GM19035 (cell line): Measurements from ENCODE around the gene TLCD3A.
"Not testable (repeated sequence)": the region's sequence is repeated elsewhere in the genome, so short reads cannot be mapped to it uniquely, and the experiment has no call there.

Experiments
- ATAC-seq: cut with Tn5 transposase; IDR thresholded peaks from one replicate; pipeline ENCODE4 v1.9.1; 2021; ENCODE audit not compliant: unreplicated experiment

Gene TLCD3A

DNA sequence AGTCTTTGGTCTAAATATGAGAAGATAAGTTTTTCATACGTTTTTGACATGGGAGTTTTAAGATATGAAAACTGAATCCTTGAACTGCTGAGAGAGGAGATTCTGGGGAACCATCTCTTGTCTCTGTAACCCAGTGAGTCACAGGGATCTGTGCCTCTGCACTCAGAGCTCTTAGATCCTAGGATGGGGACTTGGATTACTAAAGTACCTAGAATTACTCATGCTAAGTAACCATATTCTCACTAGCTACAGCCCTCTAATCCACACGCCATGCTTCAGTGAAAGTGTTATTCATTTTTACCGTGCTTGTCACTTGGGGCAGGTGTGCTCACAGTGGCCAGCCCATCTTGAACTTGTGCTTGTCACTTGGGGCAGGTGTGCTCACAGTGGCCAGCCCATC lies 51.7 kb downstream of the TLCD3A start:
- no peak for ATAC-seq

DNA sequence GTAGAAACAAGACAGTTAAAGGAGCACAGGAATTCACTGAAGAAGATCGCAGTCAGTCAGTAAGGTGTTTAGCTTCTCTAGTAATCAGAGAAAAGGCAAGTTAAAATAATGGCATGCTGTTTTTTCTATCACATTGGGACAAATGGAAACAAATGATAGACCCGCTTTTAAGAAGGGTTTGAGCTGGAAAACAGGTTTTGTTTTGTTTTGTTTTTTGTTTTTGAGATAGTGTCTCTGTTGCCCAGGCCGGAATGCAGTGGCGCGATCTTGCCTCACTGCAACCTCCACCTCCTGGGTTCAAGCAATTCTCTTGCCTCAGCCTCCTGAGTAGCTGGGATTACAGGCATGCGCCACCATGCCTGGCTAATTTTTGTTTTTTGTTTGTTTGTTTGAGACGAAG lies 53.5 kb downstream of the TLCD3A start:
- ATAC-seq, result not testable (repeated sequence)

DNA sequence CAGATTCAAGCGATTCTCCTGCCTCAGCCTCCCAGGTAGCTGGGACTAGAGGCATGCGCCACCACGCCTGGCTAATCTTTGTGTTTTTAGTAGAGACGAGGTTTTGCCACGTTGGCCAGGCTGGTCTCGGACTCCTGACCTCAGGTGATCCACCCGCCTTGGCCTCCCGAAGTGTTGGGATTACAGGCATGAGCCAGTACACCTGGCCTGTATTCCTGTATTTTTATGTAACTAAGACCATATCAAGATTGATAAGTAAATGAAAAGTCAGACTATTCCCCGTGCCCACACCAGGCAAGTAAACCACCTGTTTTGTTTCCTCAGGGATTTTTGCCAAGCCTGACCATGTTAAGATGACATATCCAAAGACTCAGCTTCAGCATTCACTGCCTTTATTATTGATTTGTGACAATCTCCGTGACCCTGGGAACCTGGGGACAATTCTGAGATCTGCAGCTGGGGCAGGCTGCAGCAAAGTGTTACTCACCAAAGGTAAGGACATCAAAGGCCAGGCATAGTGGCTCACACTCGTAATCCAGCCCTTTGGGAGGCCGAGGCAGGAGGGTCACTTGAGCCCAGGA lies 55.3 kb downstream of the TLCD3A start:
- no peak for ATAC-seq

DNA sequence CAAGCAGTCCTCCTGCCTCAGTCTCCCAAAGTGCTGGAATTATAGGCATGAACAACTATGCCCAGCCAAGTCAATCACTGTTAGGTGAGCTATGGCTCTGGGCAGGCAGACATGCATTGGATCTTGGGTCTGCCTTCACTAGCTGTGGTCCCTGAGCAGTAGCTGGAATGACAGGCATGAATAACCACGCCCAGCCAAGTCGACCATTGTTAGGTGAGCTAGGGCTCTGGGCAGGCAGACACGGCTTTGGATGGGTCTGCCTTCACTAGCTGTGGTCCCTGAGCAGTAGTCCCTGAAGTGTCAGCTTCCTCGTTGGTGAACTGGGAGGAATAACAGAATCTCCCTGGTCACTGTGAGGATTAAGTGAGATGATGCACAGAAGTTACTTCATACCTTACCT lies 56.2 kb downstream of the TLCD3A start:
- ATAC-seq, result no peak

DNA sequence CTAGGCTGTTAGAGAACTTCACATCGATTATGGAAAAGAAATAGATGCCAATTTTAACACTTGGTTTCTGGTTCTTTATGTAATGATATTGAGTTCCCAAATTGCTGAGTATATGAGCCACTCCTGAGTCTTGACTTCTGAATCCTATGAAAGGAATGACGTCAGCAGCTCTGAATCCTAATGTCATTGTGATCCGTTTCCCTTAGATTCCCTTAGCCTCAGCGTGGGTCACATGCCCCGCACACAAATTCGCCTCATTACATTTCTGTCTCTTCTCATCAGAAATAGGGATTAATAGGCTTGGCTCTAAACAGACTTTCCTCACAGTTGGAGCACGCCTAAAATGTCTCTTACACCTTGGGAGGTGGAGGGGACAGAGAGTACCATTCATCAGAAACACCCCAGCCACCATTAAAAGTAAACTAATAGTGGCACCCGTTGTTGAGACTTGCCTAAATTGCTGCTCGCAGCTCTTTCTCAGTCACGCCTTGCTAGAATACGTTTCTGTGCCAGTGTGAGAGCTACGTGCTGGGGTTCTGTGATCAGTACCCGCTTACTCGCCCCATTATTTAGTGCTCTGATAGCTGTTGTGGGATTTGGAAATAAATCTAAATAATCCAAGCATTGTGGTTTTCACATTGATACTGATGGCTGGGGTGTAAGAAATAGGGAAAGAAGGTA lies 56.9 kb downstream of the TLCD3A start:
- no peak for ATAC-seq

DNA sequence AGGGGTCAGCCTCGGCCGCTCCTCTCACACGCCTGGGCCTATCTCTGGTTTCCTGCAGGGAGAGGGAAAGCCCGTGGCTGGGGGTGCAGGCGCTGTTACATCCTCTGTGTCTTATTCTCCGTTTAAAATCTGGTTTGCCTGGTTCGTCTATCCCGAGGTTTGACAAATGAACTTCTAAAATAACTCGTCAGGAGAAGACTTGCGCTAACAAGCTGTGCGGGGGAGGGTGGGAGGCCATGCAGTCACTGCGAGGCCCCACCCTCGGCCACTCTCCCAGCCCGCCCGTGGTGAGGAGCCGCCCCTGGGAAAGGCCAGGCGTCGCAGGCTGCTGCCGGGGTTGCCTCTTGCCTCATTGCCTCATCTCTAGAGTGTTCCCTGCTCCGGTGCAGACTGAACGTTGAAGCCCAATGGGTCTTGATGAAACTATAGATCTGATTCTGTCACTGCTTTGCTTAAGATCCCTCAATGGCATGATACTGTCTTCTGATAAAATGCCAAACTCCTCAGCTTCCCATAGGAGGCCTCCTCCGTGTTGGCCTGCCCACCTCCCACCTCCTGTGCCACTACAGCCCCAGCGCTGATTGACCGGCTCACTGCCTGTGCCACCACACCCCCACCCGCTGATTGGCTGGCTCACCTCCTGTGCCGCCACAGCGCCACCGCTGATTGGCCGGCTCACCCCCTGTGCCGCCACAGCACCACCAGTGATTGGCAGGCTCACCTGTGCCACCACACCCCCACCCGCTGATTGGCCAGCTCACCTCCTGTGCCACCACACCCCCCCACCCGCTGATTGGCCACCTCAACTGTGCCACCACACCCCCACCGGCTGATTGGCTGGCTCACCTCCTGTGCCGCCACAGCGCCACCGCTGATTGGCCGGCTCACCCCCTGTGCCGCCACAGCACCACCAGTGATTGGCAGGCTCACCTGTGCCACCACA lies 57.8 kb downstream of the TLCD3A start:
- not testable (repeated sequence) for ATAC-seq

DNA sequence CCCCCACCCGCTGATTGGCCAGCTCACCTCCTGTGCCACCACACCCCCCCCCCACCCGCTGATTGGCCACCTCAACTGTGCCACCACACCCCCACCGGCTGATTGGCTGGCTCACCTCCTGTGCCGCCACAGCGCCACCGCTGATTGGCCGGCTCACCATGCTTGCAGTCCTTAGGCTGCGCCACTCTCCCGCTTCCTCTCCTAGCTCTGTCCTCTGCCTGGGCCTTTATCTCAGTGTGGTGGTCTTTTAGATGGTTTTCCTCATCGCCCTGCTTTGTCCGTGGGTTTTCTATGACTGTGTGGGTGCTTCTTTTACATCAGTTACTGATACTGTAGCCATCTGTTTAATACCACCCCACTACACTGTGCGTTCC lies 58.5 kb downstream of the TLCD3A start:
- ATAC-seq, result not testable (repeated sequence)

DNA sequence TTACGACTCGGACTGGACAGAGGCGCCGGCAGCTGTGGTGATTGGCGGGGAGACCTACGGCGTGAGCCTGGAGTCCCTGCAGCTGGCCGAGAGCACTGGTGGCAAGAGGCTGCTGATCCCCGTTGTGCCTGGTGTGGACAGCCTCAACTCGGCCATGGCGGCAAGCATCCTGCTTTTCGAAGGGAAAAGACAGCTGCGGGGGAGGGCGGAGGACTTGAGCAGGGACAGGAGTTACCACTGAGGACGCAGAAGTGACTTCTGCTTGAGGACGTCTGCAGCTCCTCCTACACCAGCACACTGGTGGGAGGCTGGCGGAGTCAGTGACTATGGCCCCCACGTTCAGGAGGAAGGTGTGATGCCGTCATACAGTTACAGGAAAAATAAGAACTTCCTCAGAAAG lies 59.4 kb downstream of the TLCD3A start:
- ATAC-seq, result no peak

DNA sequence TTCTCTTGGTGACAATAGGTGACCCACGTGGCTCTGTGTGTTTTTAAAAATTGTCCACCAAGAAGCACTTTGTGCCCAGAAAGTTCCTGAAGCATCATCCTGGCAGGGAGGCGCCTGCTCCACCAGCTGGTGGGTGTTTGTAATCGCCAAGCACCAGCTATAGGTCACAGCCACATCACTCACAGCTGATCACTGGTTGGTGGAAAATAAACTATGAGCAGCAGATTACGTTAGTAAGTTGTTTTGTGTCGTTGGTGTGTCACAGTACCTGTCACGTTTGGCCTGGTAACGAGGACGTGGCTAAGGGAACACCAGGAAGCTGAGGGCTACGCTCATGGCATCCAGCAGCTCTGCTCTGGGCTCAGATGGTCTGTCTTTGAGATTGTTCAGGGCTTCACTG lies 59.9 kb downstream of the TLCD3A start:
- no peak for ATAC-seq
